H1 (cell line): ENCODE measurements around the gene ZNF488. TPM values are rescaled to one million over a fixed set of nuclear protein-coding genes. Genes with fewer than 3 reads are reported as not detected.

Source experiments
- CTCF ChIA-PET: fragments of 300-600 bp; sonication (Branson Sonifier 250); formaldehyde crosslinking; loops from one replicate; lab custom pipeline; 2021; ENCODE audit not compliant: partially characterized antibody; lab: Charles Lee
- POLR2A ChIA-PET: fragments of 300-600 bp; sonication (Branson Sonifier 250); formaldehyde crosslinking; loops from one replicate; lab custom pipeline; 2021; ENCODE audit warnings: inconsistent platforms; ENCODE audit not compliant: partially characterized antibody; lab: Charles Lee
- DNase-seq, 2 experiments: peaks; one replicate each; pipeline versions ENCODE4 v3.0.0 to v3.0.0-alpha.2; 2010 to 2022; ENCODE audit warnings: low spot score in 2 of 2, low read depth in 1 of 2, mixed read lengths in 1 of 2
- FAIRE-seq: peaks from 2 replicates; lab custom pipeline; 2011; peaks lifted over from hg19 to GRCh38; lab: Jason Lieb, UNC
- H2AFZ ChIP-seq: 2 replicates; pipeline ENCODE4 v1.8.1; 2012; ENCODE audit warnings: low read length, inconsistent platforms
- H2AK5ac ChIP-seq: 2 replicates; pipeline ENCODE4 v1.6.1; 2013; ENCODE audit warnings: low read depth, low read length
- H2BK120ac ChIP-seq: replicated peaks from 2 replicates; pipeline ENCODE3; 2013; ENCODE audit warnings: low read depth, low read length, inconsistent platforms
- H2BK12ac ChIP-seq: 2 replicates; pipeline ENCODE4 v1.6.1; 2013; ENCODE audit warnings: low read depth, low read length
- H2BK15ac ChIP-seq: 2 replicates; pipeline ENCODE4 v1.6.1; 2013; ENCODE audit warnings: low read length
- H2BK20ac ChIP-seq: 2 replicates; pipeline ENCODE4 v1.6.1; 2013; ENCODE audit warnings: low read length
- H2BK5ac ChIP-seq: 2 replicates; pipeline ENCODE4 v1.6.1; 2013; ENCODE audit warnings: low read depth, low read length
- H3K14ac ChIP-seq: 2 replicates; pipeline ENCODE4 v1.6.1; 2013; ENCODE audit warnings: inconsistent platforms; ENCODE audit not compliant: insufficient read length
- H3K18ac ChIP-seq: 2 replicates; pipeline ENCODE4 v1.6.1; 2013; ENCODE audit warnings: low read length; ENCODE audit errors: extremely low read depth
- H3K23ac ChIP-seq: 2 replicates; pipeline ENCODE4 v1.6.1; 2013; ENCODE audit warnings: inconsistent platforms; ENCODE audit not compliant: insufficient read length
- H3K23me2 ChIP-seq: 2 replicates; pipeline ENCODE4 v1.6.1; 2013; ENCODE audit warnings: low read depth, low read length
- H3K27ac ChIP-seq: 2 replicates; pipeline ENCODE4 v1.6.1; 2011; ENCODE audit warnings: low read depth, low read length, inconsistent platforms
- H3K27me3 ChIP-seq, 4 experiments: replicated peaks in 1 of 4; 1 replicate in 1 of 4; 2 replicates in 3 of 4; pipeline versions ENCODE4 v1.6.1 to v1.8.1; 2011 to 2013; ENCODE audit warnings: low read length in 3 of 4, mild to moderate bottlenecking in 3 of 4, inconsistent platforms in 2 of 4, mixed read lengths in 2 of 4, moderate library complexity in 1 of 4; ENCODE audit not compliant: control insufficient read depth in 3 of 4, insufficient read depth in 3 of 4; ENCODE audit errors: extremely low read depth in 1 of 4
- H3K36me3 ChIP-seq, 4 experiments: 2 replicates each; pipeline versions ENCODE4 v1.6.1 to v1.8.1; 2011 to 2013; ENCODE audit warnings: mild to moderate bottlenecking in 4 of 4, low read length in 3 of 4, moderate library complexity in 2 of 4, control low read depth in 1 of 4, inconsistent platforms in 1 of 4; ENCODE audit not compliant: insufficient read depth in 4 of 4, control insufficient read depth in 2 of 4
- H3K4ac ChIP-seq: replicated peaks from 2 replicates; pipeline ENCODE3; 2013; ENCODE audit warnings: low read length, low read depth, mixed read lengths, inconsistent platforms; ENCODE audit not compliant: insufficient read length
- H3K4me1 ChIP-seq, 4 experiments: replicated peaks in 1 of 4; 1 replicate in 1 of 4; 2 replicates in 3 of 4; pipeline versions ENCODE4 v1.6.1 to v1.8.1; 2011 to 2013; ENCODE audit warnings: low read length in 3 of 4, inconsistent platforms in 2 of 4, mixed read lengths in 1 of 4; ENCODE audit not compliant: insufficient read depth in 4 of 4, control insufficient read depth in 3 of 4
- H3K4me2 ChIP-seq, 2 experiments: 2 replicates each; pipeline versions ENCODE4 v1.6.1 to v1.8.1; 2011 to 2013; ENCODE audit warnings: low read depth in 2 of 2, low read length in 2 of 2, control low read depth in 1 of 2, inconsistent platforms in 1 of 2, mild to moderate bottlenecking in 1 of 2; ENCODE audit not compliant: insufficient read depth in 1 of 2
- H3K4me3 ChIP-seq, 4 experiments: fragments of 200-600, 300-600 bp in 1 of 4; sonication (generic), shearing (Covaris generic), sonication (Bioruptor Twin) in 1 of 4; 2 replicates each; pipeline versions ENCODE4 v1.5.1 to v1.8.1; 2011 to 2016; ENCODE audit warnings: low read length in 4 of 4, low read depth in 3 of 4, control low read depth in 2 of 4, inconsistent platforms in 2 of 4, mild to moderate bottlenecking in 2 of 4, mixed read lengths in 1 of 4, moderate library complexity in 1 of 4; ENCODE audit not compliant: insufficient read depth in 2 of 4; ENCODE audit errors: extremely low read depth in 1 of 4
- H3K56ac ChIP-seq: replicated peaks from 2 replicates; pipeline ENCODE3; 2013; ENCODE audit warnings: low read depth, mild to moderate bottlenecking, mixed read lengths, low read length, inconsistent platforms; ENCODE audit not compliant: insufficient read length
- H3K79me1 ChIP-seq: 2 replicates; pipeline ENCODE4 v1.6.1; 2013; ENCODE audit warnings: low read depth, low read length, control low read depth
- H3K79me2 ChIP-seq, 2 experiments: 2 replicates each; pipeline versions ENCODE4 v1.6.1 to v1.8.1; 2012 to 2013; ENCODE audit warnings: low read length in 2 of 2, mild to moderate bottlenecking in 2 of 2, inconsistent platforms in 1 of 2; ENCODE audit not compliant: insufficient read depth in 2 of 2, control insufficient read depth in 1 of 2
- H3K9ac ChIP-seq, 4 experiments: replicated peaks in 1 of 4; 1 replicate in 1 of 4; 2 replicates in 3 of 4; pipeline versions ENCODE4 v1.6.1 to v1.8.1; 2011 to 2013; ENCODE audit warnings: low read depth in 3 of 4, low read length in 3 of 4, control low read depth in 2 of 4, mild to moderate bottlenecking in 2 of 4, moderate library complexity in 2 of 4, inconsistent platforms in 1 of 4; ENCODE audit errors: extremely low read depth in 1 of 4
- H3K9me3 ChIP-seq, 2 experiments: 2 replicates each; pipeline versions ENCODE4 v1.6.1 to v1.8.1; 2012 to 2013; ENCODE audit warnings: mild to moderate bottlenecking in 2 of 2, moderate library complexity in 2 of 2, control low read depth in 1 of 2, inconsistent platforms in 1 of 2, low read depth in 1 of 2, low read length in 1 of 2, mixed read lengths in 1 of 2; ENCODE audit not compliant: insufficient read depth in 2 of 2
- H4K20me1 ChIP-seq, 2 experiments: replicated peaks in 1 of 2; 2 replicates each; pipeline versions ENCODE3 to v1.8.1; 2011 to 2013; ENCODE audit warnings: inconsistent platforms in 2 of 2, low read length in 2 of 2, mild to moderate bottlenecking in 1 of 2; ENCODE audit not compliant: insufficient read depth in 2 of 2, control insufficient read depth in 1 of 2
- H4K5ac ChIP-seq: 2 replicates; pipeline ENCODE4 v1.6.1; 2013; ENCODE audit warnings: low read length, low read depth, mixed read lengths, inconsistent platforms; ENCODE audit not compliant: insufficient read length
- H4K8ac ChIP-seq: 2 replicates; pipeline ENCODE4 v1.8.0; 2013; ENCODE audit warnings: mild to moderate bottlenecking, moderate library complexity, low read length, inconsistent platforms; ENCODE audit not compliant: insufficient read depth; ENCODE audit errors: extremely low read depth
- H4K91ac ChIP-seq: replicated peaks from 2 replicates; pipeline ENCODE3; 2013; ENCODE audit warnings: low read length, mixed read lengths, inconsistent platforms; ENCODE audit not compliant: insufficient read length
- CHD2 ChIP-seq: IDR thresholded peaks from 2 replicates; pipeline ENCODE4 v1.6.1; 2012; ENCODE audit warnings: low read length, improper control_type of control experiment
- EGR1 ChIP-seq: IDR thresholded peaks from 2 replicates; pipeline ENCODE4 v1.6.1; 2011; ENCODE audit warnings: low read depth, low read length, borderline replicate concordance
- KDM4A ChIP-seq: IDR thresholded peaks from one replicate; pipeline ENCODE4 v1.7.1; 2012; ENCODE audit warnings: low read depth, mild to moderate bottlenecking, moderate library complexity, low read length, inconsistent platforms; ENCODE audit not compliant: severe bottlenecking
- RNF2 ChIP-seq: fragments of 200-900, 300-1000 bp; sonication (generic); IDR thresholded peaks from 2 replicates; pipeline ENCODE4 v1.7.1; 2016; ENCODE audit warnings: borderline replicate concordance, low read depth, mild to moderate bottlenecking, antibody characterized with exemption, low read length; ENCODE audit not compliant: poor library complexity, severe bottlenecking; ENCODE audit errors: missing control alignments
- WGBS, 2 experiments: shearing (Covaris generic) in 1 of 2; methylation state at CpG; one replicate each; pipeline versions ENCODE4 v1.1.6 to v1.1.7; 2013 to 2015; ENCODE audit warnings: low lambda C conversion rate in 2 of 2, mixed read lengths in 2 of 2, inconsistent platforms in 1 of 2, low coverage in 1 of 2, missing lambda C conversion rate in 1 of 2; ENCODE audit not compliant: insufficient replicate concordance in 2 of 2, insufficient coverage in 1 of 2, insufficient read length in 1 of 2; ENCODE audit errors: extremely low coverage in 1 of 2, missing lambda C conversion rate in 1 of 2; 5-methylcytosine and 5-hydroxymethylcytosine counted together
- polyA plus RNA-seq, 7 experiments: library from polyadenylated mRNA; depleted of rRNA in 3 of 7; stranded (reverse) in 5 of 7; unstranded in 2 of 7; fragments of >200 nt in 5 of 7; fragments of 200-250 nt in 2 of 7; gene quantifications; 1 replicate in 5 of 7; 2 replicates in 1 of 7; 4 replicates in 1 of 7; pipeline versions ENCODE4 v1.2.1 to v1.2.3, GENCODE V29; 2011 to 2013; ENCODE audit warnings: missing spikeins in 2 of 7, mixed read lengths in 2 of 7
- total RNA-seq: library from RNA; stranded (reverse); fragmentation: NEBNext Ultra II Directional; extraction: Animal tissue kit (Norgen Biotek cat#: 25700); gene quantifications from 2 replicates; pipeline ENCODE4 v1.2.1, GENCODE V29; 2021

Gene ZNF488
- total and polyA plus RNA-seq, 2 of the 8 experiments (the other 6 are each of a cell fraction or from before 2014, with no cell fraction given): 7.9 to 11.4 TPM

- Histone ChIP-seq H3K4me2 (no peak overlapping the region), H3K9ac (no peak overlapping the region), H2AK5ac (no peak overlapping the region), H3K9me3 (no peaks in the 10 kb centered on the region), H4K20me1 (no peaks in the 10 kb centered on the region), H2AFZ (no peak overlapping the region), H3K79me2 (no peaks in the 10 kb centered on the region), H2BK20ac (no peak overlapping the region), H4K91ac (no peak overlapping the region), H4K8ac (no peak overlapping the region; the same call in 1 of the 2 replicates), H2BK5ac (no peak overlapping the region), H3K4me1 (peaks cover 0 to 3% (median under 1%) of the 10 kb centered on the region in 4 experiments; a peak in 3 of 7 replicates), H3K4me3 (no peak overlapping the region), H3K23ac (no peak overlapping the region), H3K18ac (no peak overlapping the region), H3K27ac (no peak overlapping the region), H3K14ac (no peak overlapping the region), H3K27me3 (no peaks in the 10 kb centered on the region), H2BK120ac (no peak overlapping the region), H3K56ac (no peak overlapping the region), H2BK12ac (peak overlapping the region; percentile 14; the same call in 1 of the 2 replicates), H3K23me2 (no peaks in the 10 kb centered on the region), H4K5ac (no peak overlapping the region), H3K36me3 (no peaks in the 10 kb centered on the region), H3K4ac (no peak overlapping the region), H3K79me1 (no peaks in the 10 kb centered on the region), H2BK15ac (no peak overlapping the region)
- FAIRE-seq (no peak), DNase-seq (no peak)
- WGBS, 2 experiments: 91% methylated on average over 8 of the region's 8 CpGs; no CpG with 5 or more reads in 1 of the 2 experiments
- POLR2A ChIA-PET: no interaction called here
- CTCF ChIA-PET: interaction anchor here (0.7 to 14.6 kb wide), 15 partner anchors 12 to 346 kb away, joined by 3 to 132 read pairs (median 6); partner anchors contain the start of genes GDF10 and GDF2
- TF ChIP-seq KDM4A (no peak), EGR1 (no peak), CHD2 (no peak), RNF2 (no peak)
Observed at GRCh38 chr10:47339186-47339735, 44.8 kb downstream of the ZNF488 start.
